Sigmoid colon (tissue), 4 donors: ENCODE measurements around the gene C10orf62.

Experiments used
- EP300 ChIP-seq, 4 donors: sonication (generic); formaldehyde crosslinking; IDR thresholded peaks; one replicate each; pipeline ENCODE4 v1.6.1; 2017; ENCODE audit warnings: antibody characterized with exemption in 4 of 4
- POLR2A ChIP-seq, 2 donors: fragments of 450-650 bp; IDR thresholded peaks; one replicate each; pipeline ENCODE4 v1.6.1; 2016; ENCODE audit warnings: antibody characterized with exemption in 2 of 2, mild to moderate bottlenecking in 2 of 2, moderate library complexity in 2 of 2
- POLR2AphosphoS5 ChIP-seq, 4 donors: sonication (generic); formaldehyde crosslinking; IDR thresholded peaks; one replicate each; pipeline ENCODE4 v1.6.1; 2017; ENCODE audit warnings: antibody characterized with exemption in 4 of 4
- TF ChIP-seq, protein P1 (sequence below), 4 experiments: fragments of 450-650 bp in 3 of 4; fragments of 200-600 bp in 1 of 4; IDR thresholded peaks; one replicate each; pipeline ENCODE4 v1.5.1; 2016 to 2019; ENCODE audit warnings: antibody characterized with exemption in 4 of 4, mild to moderate bottlenecking in 3 of 4, moderate library complexity in 2 of 4

DNA sequence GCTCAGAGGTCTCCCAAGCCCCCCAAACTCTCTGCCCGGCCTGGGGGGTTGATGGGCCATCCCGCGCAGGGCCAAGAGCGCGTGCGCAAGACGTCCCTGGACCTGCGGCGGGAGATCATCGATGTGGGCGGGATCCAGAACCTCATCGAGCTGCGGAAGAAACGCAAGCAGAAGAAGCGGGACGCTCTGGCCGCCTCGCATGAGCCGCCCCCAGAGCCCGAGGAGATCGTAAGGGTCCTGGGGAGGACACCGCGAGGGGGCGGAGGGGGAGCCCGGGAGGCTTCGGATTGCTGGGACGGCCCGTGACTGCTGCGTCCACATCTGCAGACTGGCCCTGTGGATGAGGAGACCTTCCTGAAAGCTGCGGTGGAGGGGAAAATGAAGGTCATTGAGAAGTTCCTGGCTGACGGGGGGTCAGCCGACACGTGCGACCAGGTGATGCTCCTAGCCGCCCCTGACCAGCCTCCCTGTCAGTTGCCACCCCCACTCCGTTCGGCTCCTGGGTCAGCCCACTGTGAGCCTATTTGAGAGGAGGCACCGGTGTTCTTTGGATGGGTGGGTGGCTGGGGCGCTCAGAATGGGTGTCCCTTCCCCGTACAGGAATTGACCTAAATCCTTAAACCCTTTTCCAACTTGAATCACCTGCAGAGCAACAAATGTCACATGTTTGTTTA is 11.2 kb upstream of the C10orf62 start:
- no peak for TF ChIP-seq POLR2A (IDR thresholded peaks at IDR 0.05)
- TF ChIP-seq, protein P1, sequence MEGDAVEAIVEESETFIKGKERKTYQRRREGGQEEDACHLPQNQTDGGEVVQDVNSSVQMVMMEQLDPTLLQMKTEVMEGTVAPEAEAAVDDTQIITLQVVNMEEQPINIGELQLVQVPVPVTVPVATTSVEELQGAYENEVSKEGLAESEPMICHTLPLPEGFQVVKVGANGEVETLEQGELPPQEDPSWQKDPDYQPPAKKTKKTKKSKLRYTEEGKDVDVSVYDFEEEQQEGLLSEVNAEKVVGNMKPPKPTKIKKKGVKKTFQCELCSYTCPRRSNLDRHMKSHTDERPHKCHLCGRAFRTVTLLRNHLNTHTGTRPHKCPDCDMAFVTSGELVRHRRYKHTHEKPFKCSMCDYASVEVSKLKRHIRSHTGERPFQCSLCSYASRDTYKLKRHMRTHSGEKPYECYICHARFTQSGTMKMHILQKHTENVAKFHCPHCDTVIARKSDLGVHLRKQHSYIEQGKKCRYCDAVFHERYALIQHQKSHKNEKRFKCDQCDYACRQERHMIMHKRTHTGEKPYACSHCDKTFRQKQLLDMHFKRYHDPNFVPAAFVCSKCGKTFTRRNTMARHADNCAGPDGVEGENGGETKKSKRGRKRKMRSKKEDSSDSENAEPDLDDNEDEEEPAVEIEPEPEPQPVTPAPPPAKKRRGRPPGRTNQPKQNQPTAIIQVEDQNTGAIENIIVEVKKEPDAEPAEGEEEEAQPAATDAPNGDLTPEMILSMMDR (IDR thresholded peaks at IDR 0.05), result no peak
- TF ChIP-seq POLR2AphosphoS5 (IDR thresholded peaks at IDR 0.05), result no peak
- no peak for TF ChIP-seq EP300 (IDR thresholded peaks at IDR 0.05)
